K562 (cell line): ENCODE data around the gene LILRA2. TPM values are rescaled to one million over a fixed set of nuclear protein-coding genes. Genes with fewer than 3 reads are reported as not detected.
A peak's percentile ranks its signal among the peaks of the same experiment; 100 is the strongest.

ENCODE experiments used
- ATAC-seq: fragments of 200-7000 bp; cut with Tn5 transposase; 3 replicates; pipeline ENCODE4 v1.9.1; 2020; ENCODE audit warnings: moderate library complexity
- BruUV-seq: library from RNA; stranded (reverse); fragments of 400-500 nt; replicated peaks from 2 replicates; lab custom pipeline; 2021; lab: Mats Ljungman, UMichigan
- CTCF ChIA-PET: fragments of 300-600 bp; formaldehyde crosslinking; extraction: SDS; loops from one replicate; lab custom pipeline; 2021; ENCODE audit warnings: low intra/inter-chr PET ratio; lab: Yijun Ruan, JAX
- POLR2A ChIA-PET: fragments of 300-600, 350-650 bp; sonication (Branson Sonifier 250); formaldehyde crosslinking; extraction: SDS; loops from one replicate; lab custom pipeline; 2021; ENCODE audit warnings: antibody characterized with exemption, inconsistent platforms; lab: Yijun Ruan, JAX
- DNase-seq, 4 experiments: peaks; one replicate each; pipeline versions ENCODE4 v3.0.0 to v3.0.0-alpha.2; 2011 to 2018; ENCODE audit warnings: low spot score in 3 of 4, mixed read lengths in 3 of 4; ENCODE audit errors: extremely low read depth in 1 of 4
- FAIRE-seq: peaks from 2 replicates; lab custom pipeline; 2011; peaks lifted over from hg19 to GRCh38; lab: Jason Lieb, UNC
- H2AFZ ChIP-seq: 2 replicates; pipeline ENCODE4 v1.6.0; 2011; ENCODE audit warnings: low read depth, low read length, control low read depth, inconsistent platforms
- H3K27ac ChIP-seq: fragments of 200-600 bp; 3 replicates; pipeline ENCODE4 v1.8.0; 2011; ENCODE audit warnings: low read depth, mild to moderate bottlenecking, control low read depth, inconsistent platforms, low read length, moderate library complexity, mixed read lengths; ENCODE audit errors: extremely low read depth
- H3K27me3 ChIP-seq, 2 experiments: fragments of 300-600 bp in 1 of 2; 2 replicates in 1 of 2; 3 replicates in 1 of 2; pipeline versions ENCODE4 v1.6.0 to v1.8.0; 2011; ENCODE audit warnings: inconsistent platforms in 2 of 2, low read length in 2 of 2, mild to moderate bottlenecking in 1 of 2, mixed read lengths in 1 of 2, moderate library complexity in 1 of 2; ENCODE audit not compliant: control insufficient read depth in 2 of 2, insufficient read depth in 2 of 2
- H3K36me3 ChIP-seq: fragments of 300-600 bp; 3 replicates; pipeline ENCODE4 v1.8.0; 2011; ENCODE audit warnings: mild to moderate bottlenecking, low read length, inconsistent platforms; ENCODE audit not compliant: control insufficient read depth, insufficient read depth
- H3K4me1 ChIP-seq, 2 experiments: fragments of 200-600 bp in 1 of 2; replicated peaks in 1 of 2; 2 replicates in 1 of 2; 3 replicates in 1 of 2; pipeline versions ENCODE4 v1.5.1 to v1.8.0; 2011; ENCODE audit warnings: inconsistent platforms in 2 of 2, low read length in 2 of 2, mild to moderate bottlenecking in 1 of 2, mixed read lengths in 1 of 2, moderate library complexity in 1 of 2; ENCODE audit not compliant: control insufficient read depth in 2 of 2, insufficient read depth in 2 of 2
- H3K4me2 ChIP-seq: 2 replicates; pipeline ENCODE4 v1.6.1; 2011; ENCODE audit warnings: low read length, control low read depth, inconsistent platforms, mixed read lengths; ENCODE audit not compliant: insufficient read depth
- H3K4me3 ChIP-seq: fragments of 200-600 bp; sonication (generic), shearing (Covaris generic); 2 replicates; pipeline ENCODE4 v1.5.1; 2016; ENCODE audit warnings: control low read depth, inconsistent platforms
- H3K79me2 ChIP-seq: fragments of 200-600 bp; 3 replicates; pipeline ENCODE4 v1.8.0; 2011; ENCODE audit warnings: low read length, inconsistent platforms; ENCODE audit not compliant: control insufficient read depth, insufficient read depth
- H3K9ac ChIP-seq, 2 experiments: 2 replicates each; pipeline versions ENCODE4 v1.6.0 to v1.6.1; 2011; ENCODE audit warnings: low read depth in 2 of 2, low read length in 2 of 2, control low read depth in 1 of 2, inconsistent platforms in 1 of 2, mild to moderate bottlenecking in 1 of 2, mixed read lengths in 1 of 2; ENCODE audit not compliant: insufficient read depth in 1 of 2
- H3K9me1 ChIP-seq: one replicate; pipeline ENCODE4 v1.6.0; 2011; ENCODE audit warnings: inconsistent platforms, mild to moderate bottlenecking, low read length, moderate library complexity; ENCODE audit not compliant: control insufficient read depth, insufficient read depth
- H3K9me3 ChIP-seq: replicated peaks from 2 replicates; pipeline ENCODE4 v1.5.1; 2011; ENCODE audit warnings: low read depth, low read length, inconsistent platforms; ENCODE audit not compliant: control insufficient read depth, insufficient read depth
- H4K20me1 ChIP-seq: replicated peaks from 2 replicates; pipeline ENCODE4 v1.6.1; 2011; ENCODE audit warnings: low read length, inconsistent platforms, mixed read lengths; ENCODE audit not compliant: control insufficient read depth, insufficient read depth
- CAMTA2 ChIP-seq: fragments of 250-450 bp; sonication (Bioruptor Pico); conservative IDR thresholded peaks from 2 replicates; pipeline ENCODE4 v1.5.1; 2022
- ELF4 ChIP-seq: fragments of 450-650 bp; formaldehyde crosslinking; IDR thresholded peaks from 2 replicates; pipeline ENCODE4 v1.4.0; 2022; ENCODE audit warnings: missing genetic modification characterization
- IRF2 ChIP-seq: sonication (generic); formaldehyde crosslinking; IDR thresholded peaks from 2 replicates; pipeline ENCODE4 v1.8.1; 2022; ENCODE audit warnings: mild to moderate bottlenecking, missing genetic modification reagents
- KLF16 ChIP-seq: IDR thresholded peaks from 2 replicates; pipeline ENCODE4 v1.6.1; 2016; ENCODE audit warnings: antibody characterized with exemption
- MTA1 ChIP-seq: fragments of 450-650 bp; IDR thresholded peaks from 2 replicates; pipeline ENCODE4 v1.6.1; 2017; ENCODE audit warnings: borderline replicate concordance
- MTA2 ChIP-seq: fragments of 450-650 bp; IDR thresholded peaks from 2 replicates; pipeline ENCODE4 v1.6.1; 2016; ENCODE audit warnings: low read depth
- PTTG1 ChIP-seq: fragments of 450-650 bp; IDR thresholded peaks from 2 replicates; pipeline ENCODE4 v1.6.1; 2016; ENCODE audit warnings: low read depth, mild to moderate bottlenecking, missing genetic modification characterization, missing compliant biosample characterization
- RNF2 ChIP-seq: sonication (generic); IDR thresholded peaks from 2 replicates; pipeline ENCODE4 v1.6.1; 2016
- SMARCA5 ChIP-seq: fragments of 450-650 bp; IDR thresholded peaks from 2 replicates; pipeline ENCODE4 v1.6.1; 2016
- ZNF121 ChIP-seq: sonication (generic); formaldehyde crosslinking; conservative IDR thresholded peaks from 2 replicates; pipeline ENCODE4 v1.8.0; 2022; ENCODE audit warnings: missing genetic modification reagents
- ZNF445 ChIP-seq: fragments of 250-450 bp; sonication (Bioruptor Pico); IDR thresholded peaks from 2 replicates; pipeline ENCODE4 v1.4.0; 2020; ENCODE audit warnings: low read depth, mild to moderate bottlenecking, moderate library complexity
- ZNF75A ChIP-seq: fragments of 450-650 bp; formaldehyde crosslinking; IDR thresholded peaks from 2 replicates; pipeline ENCODE4 v1.4.0; 2020; ENCODE audit warnings: mild to moderate bottlenecking
- WGBS: fragments of 100-300 bp; shearing (Covaris generic); methylation state at CpG from one replicate; pipeline ENCODE4 v1.1.6; 2016; ENCODE audit warnings: low coverage, mixed read lengths; ENCODE audit not compliant: insufficient coverage; ENCODE audit errors: missing lambda C conversion rate; 5-methylcytosine and 5-hydroxymethylcytosine counted together
- in situ Hi-C: fragments of 300-500 bp; cut with MboI; formaldehyde crosslinking; loops from 4 replicates; pipeline ENCODE4 v1.15.0; 2018; ENCODE audit warnings: inconsistent platforms, mixed read lengths
- intact Hi-C: fragments of 100-400 bp; cut with micrococcal nuclease; formaldehyde crosslinking; loops from 2 replicates; pipeline ENCODE4 v1.14.2; 2022
- polyA plus RNA-seq, 8 experiments: library from polyadenylated mRNA; depleted of rRNA in 4 of 8; stranded (reverse) in 5 of 8; unstranded in 3 of 8; fragments of >200 nt; fragmentation: Nextera tagmentation in 2 of 8; fragmentation: Illumina TruSeq in 1 of 8; extraction: Ambion mirVana in 2 of 8; extraction: Trizol in 1 of 8; gene quantifications; 2 replicates each; pipeline versions ENCODE4 v1.2.1 to v1.2.3, GENCODE V29; 2011 to 2014; ENCODE audit warnings: inconsistent platforms in 1 of 8, missing spikeins in 1 of 8
- total RNA-seq, 7 experiments: library from RNA; depleted of rRNA in 6 of 7; stranded (reverse); fragments of >200 nt in 6 of 7; fragmentation: Illumina TruSeq in 2 of 7; extraction: Trizol in 2 of 7; gene quantifications; 2 replicates each; pipeline versions ENCODE4 v1.2.1 to v1.2.3, GENCODE V29; 2011 to 2021; ENCODE audit warnings: low replicate concordance in 1 of 7
- TF ChIP-seq, protein P1 (sequence below): fragments of 150-350 bp; conservative IDR thresholded peaks from 2 replicates; pipeline ENCODE4 v1.6.1; 2014; ENCODE audit warnings: low read length
- TF ChIP-seq, protein P2 (sequence below), 2 experiments: fragments of 450-650 bp in 1 of 2; sonication (generic) in 1 of 2; formaldehyde crosslinking; conservative IDR thresholded peaks; 2 replicates each; pipeline versions ENCODE4 v1.4.0 to v1.8.1; 2020 to 2022; ENCODE audit warnings: mild to moderate bottlenecking in 1 of 2, missing genetic modification reagents in 1 of 2
- TF ChIP-seq, protein P3 (sequence below): fragments of 450-650 bp; formaldehyde crosslinking; IDR thresholded peaks from 2 replicates; pipeline ENCODE4 v1.4.0; 2020; ENCODE audit warnings: mild to moderate bottlenecking, moderate library complexity

The LILRA2 gene
- total and polyA plus RNA-seq, 9 of the 15 experiments (the other 6 are each of a cell fraction or from before 2014, with no cell fraction given) = 0.32 to 2.1 (median 0.96) TPM

DNA sequence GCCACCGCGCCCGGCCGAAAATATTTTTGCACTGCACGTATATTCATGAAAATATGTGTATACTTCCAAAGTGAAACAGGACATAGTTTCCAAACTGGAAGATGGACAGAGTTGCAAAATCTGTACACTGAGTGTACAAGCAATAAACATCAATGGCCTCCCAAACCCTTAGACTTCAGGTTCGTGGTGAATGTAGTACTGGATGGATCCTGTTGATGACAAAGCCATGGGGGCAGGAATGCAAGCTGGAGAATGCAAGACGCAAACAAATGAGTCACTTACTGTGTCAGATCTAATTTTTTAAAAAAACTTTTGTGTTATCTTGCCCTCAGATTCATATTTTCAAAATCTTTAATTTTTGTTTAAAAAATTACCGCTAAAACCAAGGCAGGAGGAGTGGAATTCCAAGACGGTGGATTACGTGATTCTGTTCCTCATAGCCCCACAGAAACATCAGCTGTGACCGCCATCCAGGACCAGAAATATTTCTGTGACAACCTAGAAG, 12.7 kb upstream of the LILRA2 start:
- 0 out of 5 replicates have a peak, but pooled peaks cover 0 to 2% of the 10 kb centered on the region in 2 experiments for H3K4me1 ChIP-seq
- in situ Hi-C loops = no loop called here
- no peak overlapping the region for H3K27ac ChIP-seq
- no peaks in the 10 kb centered on the region for H3K36me3 ChIP-seq
- intact Hi-C loops = no loop called here
- POLR2A ChIA-PET = interaction anchor here (0.7 kb wide), 1 partner anchor 107 kb away, joined by 4 read pairs; no protein-coding TSS in a partner anchor
- CTCF ChIA-PET = no interaction called here
- no peak for ATAC-seq
- no peaks in the 10 kb centered on the region for H4K20me1 ChIP-seq
- no TSS peak for BruUV-seq
- no peak for DNase-seq
- peaks cover 8 to 10% of the 10 kb centered on the region in 2 experiments; a peak in 4 of 5 replicates for H3K27me3 ChIP-seq
- H3K9me1 ChIP-seq = no peaks in the 10 kb centered on the region
- H3K9ac ChIP-seq = no peak overlapping the region
- peak overlapping the region; percentile 71 for H2AFZ ChIP-seq
- no peak for FAIRE-seq
- H3K79me2 ChIP-seq = no peaks in the 10 kb centered on the region
- H3K4me3 ChIP-seq = no peak overlapping the region
- H3K9me3 ChIP-seq = no peaks in the 10 kb centered on the region
- TF ChIP-seq ZNF121 (no peak), ZNF75A (CRISPR knock-in tag) (no peak), SMARCA5 (no peak), CAMTA2 (CRISPR knock-in tag) (no peak), PTTG1 (tag) (no peak), ZNF445 (no peak), RNF2 (no peak), KLF16 (no peak), MTA1 (no peak), ELF4 (CRISPR knock-in tag) (no peak), IRF2 (CRISPR knock-in tag) (no peak), MTA2 (no peak)
- TF ChIP-seq, protein P1, sequence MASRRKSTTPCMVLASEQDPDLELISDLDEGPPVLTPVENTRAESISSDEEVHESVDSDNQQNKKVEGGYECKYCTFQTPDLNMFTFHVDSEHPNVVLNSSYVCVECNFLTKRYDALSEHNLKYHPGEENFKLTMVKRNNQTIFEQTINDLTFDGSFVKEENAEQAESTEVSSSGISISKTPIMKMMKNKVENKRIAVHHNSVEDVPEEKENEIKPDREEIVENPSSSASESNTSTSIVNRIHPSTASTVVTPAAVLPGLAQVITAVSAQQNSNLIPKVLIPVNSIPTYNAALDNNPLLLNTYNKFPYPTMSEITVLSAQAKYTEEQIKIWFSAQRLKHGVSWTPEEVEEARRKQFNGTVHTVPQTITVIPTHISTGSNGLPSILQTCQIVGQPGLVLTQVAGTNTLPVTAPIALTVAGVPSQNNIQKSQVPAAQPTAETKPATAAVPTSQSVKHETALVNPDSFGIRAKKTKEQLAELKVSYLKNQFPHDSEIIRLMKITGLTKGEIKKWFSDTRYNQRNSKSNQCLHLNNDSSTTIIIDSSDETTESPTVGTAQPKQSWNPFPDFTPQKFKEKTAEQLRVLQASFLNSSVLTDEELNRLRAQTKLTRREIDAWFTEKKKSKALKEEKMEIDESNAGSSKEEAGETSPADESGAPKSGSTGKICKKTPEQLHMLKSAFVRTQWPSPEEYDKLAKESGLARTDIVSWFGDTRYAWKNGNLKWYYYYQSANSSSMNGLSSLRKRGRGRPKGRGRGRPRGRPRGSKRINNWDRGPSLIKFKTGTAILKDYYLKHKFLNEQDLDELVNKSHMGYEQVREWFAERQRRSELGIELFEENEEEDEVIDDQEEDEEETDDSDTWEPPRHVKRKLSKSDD = no peak
- TF ChIP-seq, protein P2, sequence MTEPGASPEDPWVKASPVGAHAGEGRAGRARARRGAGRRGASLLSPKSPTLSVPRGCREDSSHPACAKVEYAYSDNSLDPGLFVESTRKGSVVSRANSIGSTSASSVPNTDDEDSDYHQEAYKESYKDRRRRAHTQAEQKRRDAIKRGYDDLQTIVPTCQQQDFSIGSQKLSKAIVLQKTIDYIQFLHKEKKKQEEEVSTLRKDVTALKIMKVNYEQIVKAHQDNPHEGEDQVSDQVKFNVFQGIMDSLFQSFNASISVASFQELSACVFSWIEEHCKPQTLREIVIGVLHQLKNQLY (CRISPR knock-in tag; conservative IDR thresholded peaks at IDR 0.05) = no peak
- TF ChIP-seq, protein P3, sequence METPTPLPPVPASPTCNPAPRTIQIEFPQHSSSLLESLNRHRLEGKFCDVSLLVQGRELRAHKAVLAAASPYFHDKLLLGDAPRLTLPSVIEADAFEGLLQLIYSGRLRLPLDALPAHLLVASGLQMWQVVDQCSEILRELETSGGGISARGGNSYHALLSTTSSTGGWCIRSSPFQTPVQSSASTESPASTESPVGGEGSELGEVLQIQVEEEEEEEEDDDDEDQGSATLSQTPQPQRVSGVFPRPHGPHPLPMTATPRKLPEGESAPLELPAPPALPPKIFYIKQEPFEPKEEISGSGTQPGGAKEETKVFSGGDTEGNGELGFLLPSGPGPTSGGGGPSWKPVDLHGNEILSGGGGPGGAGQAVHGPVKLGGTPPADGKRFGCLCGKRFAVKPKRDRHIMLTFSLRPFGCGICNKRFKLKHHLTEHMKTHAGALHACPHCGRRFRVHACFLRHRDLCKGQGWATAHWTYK (CRISPR knock-in tag) = no peak
- 48% methylated on average over 11 of the region's 11 CpGs for WGBS
- peak overlapping the region; percentile 36 for H3K4me2 ChIP-seq
